ENCODE data around the gene CSTF1.

CSTF1 gene

DNA sequence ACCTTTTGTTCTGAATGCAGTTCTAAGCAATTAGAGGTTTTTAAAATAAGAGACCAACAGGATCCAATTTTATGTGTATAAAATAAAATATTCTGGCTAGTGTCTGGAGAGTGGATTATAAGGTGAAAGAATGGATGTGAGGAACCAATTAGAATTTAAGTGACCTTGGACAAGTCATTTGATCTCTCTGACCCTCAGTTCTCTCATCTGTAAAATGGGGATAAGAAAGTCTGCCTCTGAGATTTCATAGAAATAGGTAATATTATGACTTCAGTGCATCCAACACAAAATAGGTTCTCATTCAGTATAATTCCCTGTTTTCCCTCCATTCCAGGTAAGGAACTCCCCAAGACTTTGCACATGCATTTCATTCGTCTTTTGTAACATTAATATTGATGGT, 38.5 kb downstream of the CSTF1 start:
- no peak for DNase-seq

DNA sequence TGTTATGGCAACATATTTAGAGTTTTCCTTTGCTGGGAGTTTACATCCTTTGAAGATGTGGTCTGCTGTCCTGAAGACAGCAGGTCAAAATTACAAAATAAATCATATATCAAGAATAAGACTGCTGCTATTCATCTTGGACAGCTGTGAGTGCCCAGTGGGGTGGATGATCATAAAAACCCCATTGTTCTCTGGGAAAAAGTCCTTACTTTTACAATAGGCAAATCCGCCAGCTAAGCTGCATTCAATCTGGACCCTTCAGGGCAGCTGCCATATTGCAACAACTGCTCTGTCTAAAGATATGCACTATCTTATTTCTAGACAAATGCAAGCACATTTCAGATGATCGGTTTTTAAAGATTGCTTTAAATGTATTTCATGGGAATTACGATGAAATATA, 39.0 kb downstream of the CSTF1 start:
- DNase-seq, result no peak

DNA sequence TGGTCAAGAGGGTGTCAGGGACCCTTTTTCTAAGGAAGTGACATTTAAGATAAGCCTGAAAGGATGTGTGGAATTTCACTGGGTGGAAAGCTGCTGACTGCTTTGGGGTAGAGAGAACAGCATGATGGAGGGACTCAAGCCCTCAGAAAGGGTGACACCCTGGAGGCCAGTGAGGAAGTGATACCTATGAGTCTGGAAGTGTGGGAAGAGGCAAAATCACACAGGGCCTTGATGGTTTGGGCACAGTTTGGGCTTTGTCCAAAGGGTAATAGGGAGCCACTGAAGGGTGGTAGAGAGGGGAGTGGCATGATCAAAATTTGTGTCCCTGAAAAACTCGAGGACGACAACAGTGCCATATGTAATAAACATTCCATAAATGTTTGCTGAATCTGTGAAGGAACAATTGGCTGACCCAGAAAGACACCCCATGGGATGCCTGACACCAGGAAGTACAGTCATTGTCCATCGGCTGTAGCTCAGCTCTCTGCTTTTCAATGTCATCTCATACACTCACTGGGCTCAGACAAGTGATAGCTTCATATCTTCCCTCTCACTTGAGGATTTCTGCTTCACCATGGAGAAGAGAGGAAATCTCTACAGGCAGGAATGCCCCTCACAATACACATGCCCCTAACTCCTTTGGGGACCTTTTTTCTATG, 40.9 kb downstream of the CSTF1 start:
- DNase-seq, result no peak

DNA sequence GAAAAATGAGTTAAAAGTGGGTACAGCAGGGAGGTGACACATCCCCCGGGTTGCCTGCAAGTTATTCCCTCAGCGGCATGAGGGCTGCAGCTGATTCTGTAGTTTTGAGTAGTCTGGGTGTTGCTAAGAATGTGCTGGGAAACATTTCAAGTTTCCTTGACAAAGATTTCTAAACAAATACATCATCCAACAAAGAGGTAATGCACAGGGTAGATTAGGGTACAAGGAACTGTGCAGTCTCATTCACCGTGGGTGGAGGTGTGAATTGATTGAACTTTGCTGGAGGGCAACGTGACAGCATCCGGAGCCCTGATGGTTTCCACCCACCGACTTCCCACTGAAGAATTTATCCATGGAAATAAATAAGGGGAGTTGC, 41.4 kb downstream of the CSTF1 start:
- DNase-seq, result no peak

DNA sequence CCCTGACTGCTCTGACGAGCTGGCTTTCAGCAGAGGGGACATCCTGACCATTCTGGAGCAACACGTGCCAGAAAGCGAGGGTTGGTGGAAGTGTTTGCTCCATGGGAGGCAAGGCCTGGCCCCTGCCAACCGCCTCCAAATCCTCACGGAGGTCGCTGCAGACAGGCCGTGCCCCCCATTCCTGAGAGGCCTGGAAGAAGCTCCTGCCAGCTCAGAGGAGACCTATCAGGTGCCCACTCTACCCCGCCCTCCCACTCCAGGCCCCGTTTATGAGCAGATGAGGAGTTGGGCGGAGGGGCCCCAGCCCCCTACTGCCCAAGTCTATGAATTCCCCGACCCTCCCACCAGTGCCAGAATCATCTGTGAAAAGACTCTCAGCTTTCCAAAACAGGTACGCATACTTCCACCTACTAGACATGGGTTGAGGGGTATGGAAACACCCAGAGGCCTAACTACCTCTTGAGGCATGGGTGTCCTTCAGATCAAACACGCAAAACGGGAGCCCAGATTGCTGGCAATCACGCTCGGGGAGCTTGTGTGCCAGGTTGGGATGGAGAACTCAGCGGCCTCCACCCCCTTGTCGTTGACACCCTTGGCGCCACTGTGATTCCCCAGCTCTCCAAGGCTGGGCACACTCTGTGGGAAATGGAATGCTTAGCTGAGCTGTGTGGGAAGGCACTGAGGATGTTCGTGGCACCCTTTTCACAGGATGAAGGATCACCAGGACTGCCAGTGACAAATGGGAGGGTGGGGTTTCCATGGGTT, 44.9 kb downstream of the CSTF1 start:
- no peak for DNase-seq

DNA sequence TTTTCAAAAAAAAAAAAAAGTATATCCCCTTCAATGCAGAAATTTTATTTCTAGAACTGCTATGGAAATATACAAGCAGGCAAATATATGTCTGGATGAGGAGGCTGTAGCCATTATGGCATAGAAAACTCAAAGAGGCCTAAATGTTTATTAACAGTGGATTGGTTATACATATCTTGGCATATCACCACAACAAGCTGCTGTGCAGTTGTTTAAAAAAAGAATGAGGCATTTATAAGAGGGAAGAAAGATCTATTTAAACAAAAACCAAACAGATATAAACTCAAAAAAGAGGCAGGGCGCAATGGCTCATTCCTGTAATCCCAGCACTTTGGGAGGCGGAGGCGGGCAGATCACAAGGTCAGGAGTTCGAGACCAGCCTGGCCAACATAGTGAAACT, 45.8 kb downstream of the CSTF1 start:
- no peak for DNase-seq

DNA sequence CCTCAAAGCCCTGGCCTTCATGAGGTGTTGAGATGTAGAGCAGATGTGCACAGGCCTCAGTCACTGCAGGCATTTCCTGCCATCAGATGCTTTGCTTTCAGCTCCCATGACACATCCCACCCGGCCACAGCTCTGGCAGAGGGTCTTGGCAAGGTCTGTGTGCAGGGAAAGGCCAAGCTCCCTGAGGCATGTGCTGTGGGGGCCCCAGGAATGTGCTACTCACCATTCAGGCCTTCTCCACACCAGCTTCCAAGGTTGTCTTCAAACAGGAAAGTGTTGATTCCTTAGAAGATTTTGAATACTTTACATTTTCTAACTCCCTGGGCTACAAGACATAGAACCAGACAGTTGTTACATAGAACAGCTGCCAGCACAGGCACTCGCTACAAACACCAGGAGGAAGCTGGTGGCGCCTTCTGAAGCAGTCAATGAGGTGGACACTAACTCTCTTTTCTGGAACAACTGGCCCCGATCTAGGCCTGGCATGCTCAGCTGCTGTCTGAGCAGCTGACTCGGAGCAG, 47.4 kb downstream of the CSTF1 start:
- DNase-seq, result peak; percentile 53

DNA sequence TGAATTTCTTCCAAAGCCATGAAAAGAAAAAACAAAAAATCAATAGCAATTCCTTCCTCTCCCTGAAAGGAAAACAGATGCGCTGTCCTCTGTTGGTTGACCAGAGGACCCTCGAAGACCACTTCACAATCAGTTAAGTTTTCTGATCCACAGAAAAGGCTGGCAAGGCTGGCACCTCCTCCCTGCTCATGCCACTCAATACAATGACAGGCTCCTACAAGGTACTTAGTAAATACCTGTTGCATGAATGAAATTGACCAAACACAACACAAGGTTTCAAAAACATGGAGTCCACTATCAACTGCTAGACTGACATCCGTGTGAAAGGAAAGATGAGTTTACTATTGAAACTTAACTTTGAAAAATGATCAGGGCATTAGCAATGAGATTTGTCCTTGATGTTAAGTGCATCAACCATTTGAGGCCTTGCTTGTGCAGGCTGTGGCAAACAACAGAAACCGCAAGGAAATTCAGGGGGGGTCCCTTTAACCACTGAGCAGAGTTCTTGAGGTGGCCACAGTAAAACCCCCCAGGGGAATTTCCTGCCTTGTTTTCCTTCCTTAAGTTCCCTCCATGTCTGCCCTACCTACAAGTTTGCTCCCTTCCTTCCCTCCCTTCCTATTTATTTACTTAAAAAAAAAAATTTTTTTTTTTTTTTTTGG, 48.0 kb downstream of the CSTF1 start:
- peak; percentile 77 for DNase-seq

DNA sequence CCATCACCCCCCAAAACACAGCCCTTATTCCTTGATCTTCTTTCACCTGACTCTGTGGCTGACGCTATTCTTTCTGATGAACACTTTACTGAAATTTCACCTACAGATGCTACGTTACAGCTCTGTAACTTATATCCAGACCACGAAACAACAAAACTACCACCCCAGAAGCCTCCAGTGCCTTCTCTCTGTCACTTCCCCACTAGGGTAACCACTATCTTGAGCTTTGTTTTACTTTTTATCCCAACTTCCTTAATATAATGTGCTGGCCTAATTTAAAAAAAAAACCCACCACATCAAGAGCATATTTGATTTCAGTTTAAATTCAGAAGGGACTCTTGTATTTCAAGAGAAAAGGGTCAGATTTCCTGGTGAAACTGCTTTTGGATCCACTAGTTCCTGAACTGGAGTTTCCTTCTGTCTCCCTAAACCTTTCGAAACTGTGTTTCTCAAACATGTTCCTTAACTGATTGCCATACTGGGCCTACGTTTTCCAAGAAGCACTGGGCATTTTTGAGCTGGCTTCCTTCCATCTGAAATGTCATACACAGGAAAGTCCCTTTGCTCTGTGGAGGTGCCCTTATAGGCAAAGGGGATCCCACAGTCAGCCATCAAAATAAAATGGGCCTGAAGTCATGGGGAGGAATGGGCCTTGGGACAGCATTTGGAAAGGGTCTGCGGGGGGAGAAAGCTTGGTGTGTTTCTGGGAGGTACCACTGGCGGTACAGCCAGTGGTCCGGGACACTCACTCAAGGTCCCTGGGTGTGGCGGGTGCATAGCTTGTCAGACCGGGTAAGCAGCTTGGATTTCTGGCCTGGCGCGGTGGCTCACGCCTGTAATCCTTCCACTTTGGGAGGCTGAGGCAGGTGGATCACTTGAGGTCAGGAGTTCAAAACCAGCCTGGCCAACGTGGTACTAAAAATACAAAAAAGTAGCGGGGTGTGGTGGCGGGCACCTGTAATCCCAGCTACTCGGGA, 50.2 kb downstream of the CSTF1 start:
- DNase-seq, result no peak

DNA sequence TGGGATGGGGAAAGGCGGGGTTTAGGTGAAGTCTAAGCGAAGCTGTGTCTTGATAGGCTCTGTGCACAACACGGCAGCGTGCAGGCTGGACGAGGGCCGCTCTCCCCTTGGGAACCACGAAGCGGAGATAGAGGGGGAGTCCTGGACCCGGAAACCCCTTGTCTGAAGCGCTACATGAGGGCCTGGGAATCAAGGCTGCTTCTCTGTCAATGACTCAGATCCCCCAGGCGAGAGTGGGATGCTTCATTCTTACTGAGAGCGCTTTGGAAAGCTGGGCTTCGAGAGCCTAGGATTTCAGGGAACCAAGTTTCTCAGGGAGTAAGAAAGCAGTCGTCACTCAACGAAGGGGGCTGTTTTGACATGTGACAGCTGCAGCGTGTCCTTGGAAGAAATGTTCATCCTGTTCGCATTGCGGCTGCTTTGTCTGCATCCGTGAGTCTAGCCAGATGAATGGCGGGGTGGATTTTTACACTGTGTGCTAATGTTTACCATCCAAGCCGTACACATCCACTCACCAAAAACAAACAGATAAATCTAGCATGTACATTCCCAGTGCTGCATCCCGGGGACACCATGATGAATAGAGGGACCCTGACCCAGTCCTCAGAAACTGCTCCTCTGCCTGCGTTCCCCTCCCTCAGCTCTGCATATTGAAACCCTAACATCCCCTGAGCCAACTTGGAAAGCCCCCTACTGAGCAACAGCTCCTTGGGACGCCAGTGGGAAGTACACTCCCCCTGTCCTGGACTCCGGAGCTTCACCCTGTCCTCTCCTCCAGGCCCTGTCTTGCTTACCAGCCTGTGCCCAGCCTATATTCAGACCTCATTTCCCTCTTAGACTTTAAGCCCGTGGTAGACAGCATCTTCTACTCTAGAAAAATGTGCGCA, 51.5 kb downstream of the CSTF1 start:
- DNase-seq, result no peak

DNA sequence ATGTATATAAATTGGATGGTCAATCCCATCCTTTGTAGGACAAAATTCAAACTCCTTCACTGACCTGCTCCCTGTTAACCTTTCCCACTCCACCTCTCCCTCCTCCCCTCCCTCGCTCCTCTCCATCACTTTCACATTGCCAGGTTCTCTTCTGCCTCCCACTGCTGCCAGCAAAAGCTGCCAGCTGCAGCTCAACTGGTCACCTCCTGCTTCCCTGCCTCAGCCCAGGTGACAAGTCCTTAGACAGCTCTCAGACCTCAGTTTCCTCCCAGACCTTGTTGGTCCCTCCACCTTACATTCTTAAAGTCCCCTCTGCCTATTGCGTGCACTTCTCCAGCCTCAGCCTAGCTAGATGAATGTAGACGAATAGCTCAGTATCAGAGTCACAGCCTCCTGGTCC, 52.7 kb downstream of the CSTF1 start:
- no peak for DNase-seq

DNA sequence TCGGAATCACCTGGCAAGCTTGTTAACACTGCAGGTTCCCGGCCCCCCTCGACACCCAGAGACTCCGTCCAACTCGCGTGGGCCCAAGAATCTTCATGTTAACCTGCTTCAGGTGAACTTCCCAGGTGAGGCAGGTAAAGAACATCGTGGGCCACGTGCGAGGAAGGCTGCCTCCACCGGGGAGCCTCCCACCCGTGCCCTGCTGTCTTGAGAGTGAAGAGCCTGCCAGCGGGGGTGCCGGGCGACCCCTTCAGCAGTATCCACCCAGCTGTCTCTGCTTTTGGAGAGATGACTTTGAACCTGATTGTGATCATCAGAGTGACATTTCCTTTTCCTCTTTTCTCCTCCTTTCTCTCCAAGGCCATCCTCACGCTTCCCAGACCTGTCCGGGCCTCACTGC, 53.1 kb downstream of the CSTF1 start:
- DNase-seq, result no peak

DNA sequence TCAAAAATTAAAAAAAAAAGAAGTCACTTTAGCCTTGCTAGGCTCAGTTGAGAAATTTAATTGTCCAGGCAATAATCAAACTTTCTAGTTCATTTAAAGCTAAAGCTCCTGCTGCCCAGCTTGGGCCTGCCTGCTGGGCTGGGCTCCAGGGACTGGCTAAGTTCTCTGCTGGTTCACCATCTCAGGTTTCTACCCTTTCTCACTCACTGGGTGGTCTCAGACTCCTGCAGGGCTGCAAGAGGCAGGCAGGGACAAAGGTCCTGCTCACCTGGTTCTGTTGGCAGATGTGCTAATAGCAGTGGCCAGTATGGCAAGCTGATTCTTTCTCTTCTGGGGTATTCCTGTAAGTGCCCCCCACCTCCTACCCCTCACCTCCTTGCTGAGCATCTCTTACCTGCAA, 54.8 kb downstream of the CSTF1 start:
- DNase-seq, result no peak

DNA sequence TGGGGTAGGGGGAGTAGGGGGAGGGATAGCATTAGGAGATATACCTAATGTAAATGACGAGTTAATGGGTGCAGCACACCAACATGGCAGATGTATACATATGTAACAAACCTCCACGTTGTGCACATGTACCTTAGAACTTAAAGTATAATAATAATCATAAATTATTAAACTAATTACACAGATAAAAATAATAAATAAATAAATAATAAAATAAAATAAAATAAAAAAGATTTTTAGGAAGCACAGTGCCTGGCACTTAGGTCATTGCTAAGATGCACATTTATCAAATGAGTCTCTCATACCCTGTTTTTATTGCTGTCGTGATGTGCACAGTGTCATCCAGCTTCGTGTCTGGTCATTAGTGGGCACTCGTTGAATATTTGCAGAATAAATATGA, 57.0 kb downstream of the CSTF1 start:
- DNase-seq, result no peak

DNA sequence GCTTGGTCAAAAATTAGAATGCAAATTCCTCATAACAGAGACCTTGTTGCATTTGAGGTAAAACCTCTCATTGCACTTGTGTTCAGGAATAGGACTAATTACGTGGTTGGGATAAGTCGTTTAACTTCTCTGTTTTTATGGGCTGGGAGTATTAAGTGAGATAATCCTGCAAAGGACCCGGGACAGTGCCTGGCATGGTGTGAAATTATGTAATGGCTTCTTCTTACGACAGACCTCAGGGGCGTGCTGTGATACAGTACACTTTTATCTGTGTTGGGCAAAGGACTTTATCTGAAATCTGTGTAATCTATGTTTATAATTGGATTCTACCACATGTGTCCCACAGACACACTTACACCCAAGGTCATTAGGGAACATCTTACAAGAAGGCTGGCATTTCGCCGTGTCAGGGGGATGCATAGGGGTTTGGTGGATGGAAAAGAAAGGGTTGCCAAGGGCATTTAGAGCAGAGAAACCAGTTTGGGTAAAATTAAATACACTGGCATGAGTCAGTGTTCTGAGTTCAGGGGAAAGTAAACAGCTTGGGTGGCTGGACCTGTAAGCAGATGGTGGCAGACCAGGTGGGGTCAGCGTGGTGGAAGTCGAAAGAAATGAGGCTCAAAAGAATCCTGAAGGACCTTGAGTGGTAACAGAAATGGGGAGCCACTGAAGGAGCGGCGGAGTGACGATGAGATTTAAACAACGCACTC, 58.8 kb downstream of the CSTF1 start:
- DNase-seq, result no peak

DNA sequence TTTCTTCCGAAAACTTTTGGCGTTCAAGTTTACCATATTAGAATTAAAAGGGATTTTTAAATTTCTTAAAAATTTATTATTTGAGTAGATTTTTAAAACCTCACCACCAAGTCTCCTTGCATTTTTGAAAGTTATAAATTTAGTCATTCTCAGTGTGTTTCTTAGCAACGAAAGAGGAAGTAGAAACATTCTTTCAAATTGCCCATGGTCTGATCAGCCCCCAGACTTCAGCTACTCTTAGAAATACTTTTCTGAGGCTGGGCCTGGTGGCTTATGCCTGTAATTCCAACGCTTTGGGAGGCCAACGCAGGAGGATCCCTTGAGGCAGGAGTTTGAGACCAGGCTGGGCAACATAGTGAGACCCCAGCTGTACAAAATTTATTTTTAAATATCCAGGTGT, 60.9 kb downstream of the CSTF1 start:
- DNase-seq, result no peak

DNA sequence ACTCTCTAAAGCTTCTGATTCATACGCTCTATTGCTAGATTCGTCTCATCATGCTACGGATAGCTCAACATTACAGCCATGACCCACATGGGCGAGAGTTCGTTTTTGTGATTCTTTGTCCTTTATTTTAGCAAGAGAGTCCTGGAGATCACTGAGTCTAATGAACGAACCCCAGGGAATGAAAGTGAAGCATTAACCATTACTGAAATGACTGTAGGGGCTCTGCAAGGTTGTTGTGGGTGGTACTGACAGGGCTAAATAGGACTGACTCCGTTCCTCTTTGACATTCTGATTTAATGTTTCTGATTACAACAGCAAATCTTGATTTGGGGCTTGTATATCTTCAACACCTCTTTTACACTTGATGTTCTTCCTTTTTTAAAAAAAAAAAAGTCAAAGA, 62.3 kb downstream of the CSTF1 start:
- DNase-seq, result no peak
